GM12892 (cell line): ENCODE measurements around the gene MYOD1.

Source experiments
- POLR2A ChIP-seq: IDR thresholded peaks from 2 replicates; pipeline ENCODE4 v1.6.1; 2011; ENCODE audit warnings: low read depth, low read length, control low read depth
- POLR2AphosphoS5 ChIP-seq: IDR thresholded peaks from 2 replicates; pipeline ENCODE4 v1.6.1; 2011; ENCODE audit warnings: low read depth, low read length, control low read depth

- TF ChIP-seq POLR2A = no peak
- no peak for TF ChIP-seq POLR2AphosphoS5
Observed at GRCh38 chr11:17760102-17761029, 41.0 kb downstream of the MYOD1 start.
